Ramos (cell line): Measurements from ENCODE around the gene EIF2S1.
"Not testable (repeated sequence)": the region's sequence is repeated elsewhere in the genome, so short reads cannot be mapped to it uniquely, and the experiment has no call there.

ENCODE experiments used
- in situ Hi-C: fragments of 300-500 bp; cut with MboI; formaldehyde crosslinking; loops from one replicate; pipeline ENCODE4 v1.14.3; 2022; ENCODE audit warnings: low sequenced_read_pairs; ENCODE audit not compliant: unreplicated experiment

The EIF2S1 gene

GRCh38 chr14:67409461-67409860, 49.3 kb downstream of the EIF2S1 start:
- in situ Hi-C loops: no loop called here

- in situ Hi-C loops: no loop called here
These were observed 50.2 kb downstream of the EIF2S1 start for GRCh38 chr14:67410313-67410712.

- in situ Hi-C loops: no loop called here
These were observed 51.2 kb downstream of the EIF2S1 start for GRCh38 chr14:67411370-67411769.

- in situ Hi-C loops: no loop called here
These were observed 51.8 kb downstream of the EIF2S1 start, which contains the start of gene PLEK2 for GRCh38 chr14:67411820-67412421. Gene PLEK2, minus strand, starts transcription at chr14:67412165. Its CDS starts 106 bp downstream, at chr14:67412059.

- in situ Hi-C loops: no loop called here
These were observed 54.0 kb downstream of the EIF2S1 start for GRCh38 chr14:67413806-67414769.

- in situ Hi-C loops: not testable (repeated sequence)
These were observed 55.5 kb downstream of the EIF2S1 start for GRCh38 chr14:67415610-67416009.

- in situ Hi-C loops: no loop called here
These were observed 56.0 kb downstream of the EIF2S1 start for GRCh38 chr14:67416085-67416484.

- in situ Hi-C loops: no loop called here
These were observed 56.7 kb downstream of the EIF2S1 start for GRCh38 chr14:67416810-67417209.

- in situ Hi-C loops: no loop called here
These were observed 57.5 kb downstream of the EIF2S1 start for GRCh38 chr14:67417633-67418032.

GRCh38 chr14:67418401-67419191, 58.5 kb downstream of the EIF2S1 start:
- in situ Hi-C loops: no loop called here

- in situ Hi-C loops: loop anchor here (10.0 kb wide), 1 partner anchor 285 kb away; the partner anchor contains the start of gene RDH12
These were observed 60.1 kb downstream of the EIF2S1 start for GRCh38 chr14:67420102-67420739.

GRCh38 chr14:67421356-67422224, 61.5 kb downstream of the EIF2S1 start:
- in situ Hi-C loops: loop anchor here (10.0 kb wide), 1 partner anchor 283 kb away; the partner anchor contains the start of gene RDH12

GRCh38 chr14:67423424-67423823, 63.3 kb downstream of the EIF2S1 start:
- in situ Hi-C loops: loop anchor here (10.0 kb wide), 1 partner anchor 281 kb away; the partner anchor contains the start of gene RDH12

- in situ Hi-C loops: loop anchor here (10.0 kb wide), 1 partner anchor 280 kb away; the partner anchor contains the start of gene RDH12
These were observed 64.4 kb downstream of the EIF2S1 start for GRCh38 chr14:67424539-67424938.

GRCh38 chr14:67425608-67426007, 65.5 kb downstream of the EIF2S1 start:
- in situ Hi-C loops: loop anchor here (10.0 kb wide), 1 partner anchor 279 kb away; the partner anchor contains the start of gene RDH12

- in situ Hi-C loops: loop anchor here (10.0 kb wide), 1 partner anchor 279 kb away; the partner anchor contains the start of gene RDH12
These were observed 66.0 kb downstream of the EIF2S1 start for GRCh38 chr14:67426161-67426560.

GRCh38 chr14:67426983-67427606, 67.0 kb downstream of the EIF2S1 start:
- in situ Hi-C loops: loop anchor here (10.0 kb wide), 1 partner anchor 278 kb away; the partner anchor contains the start of gene RDH12

GRCh38 chr14:67428501-67429031, 68.4 kb downstream of the EIF2S1 start:
- in situ Hi-C loops: loop anchor here (10.0 kb wide), 1 partner anchor 276 kb away; the partner anchor contains the start of gene RDH12
